Measurements from ENCODE around the gene GMPPA.

The GMPPA gene

DNA sequence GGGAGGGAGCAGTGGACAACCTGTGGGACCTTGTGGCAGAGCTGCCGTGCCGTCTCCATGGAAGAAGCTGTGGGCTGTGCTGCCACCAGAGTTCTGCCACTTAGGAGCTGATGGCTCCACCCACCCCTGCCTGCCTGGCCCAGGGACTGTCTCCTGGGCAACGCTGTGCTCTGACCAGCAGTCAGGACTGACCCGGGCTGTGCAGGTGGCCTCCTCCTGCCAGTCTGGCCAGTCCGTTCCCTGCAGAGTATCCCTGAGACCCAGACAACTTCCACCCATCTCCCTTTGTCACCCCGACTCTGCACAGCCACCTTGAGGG, 28.3 kb downstream of the GMPPA start:
- TF ChIP-seq, protein P1, sequence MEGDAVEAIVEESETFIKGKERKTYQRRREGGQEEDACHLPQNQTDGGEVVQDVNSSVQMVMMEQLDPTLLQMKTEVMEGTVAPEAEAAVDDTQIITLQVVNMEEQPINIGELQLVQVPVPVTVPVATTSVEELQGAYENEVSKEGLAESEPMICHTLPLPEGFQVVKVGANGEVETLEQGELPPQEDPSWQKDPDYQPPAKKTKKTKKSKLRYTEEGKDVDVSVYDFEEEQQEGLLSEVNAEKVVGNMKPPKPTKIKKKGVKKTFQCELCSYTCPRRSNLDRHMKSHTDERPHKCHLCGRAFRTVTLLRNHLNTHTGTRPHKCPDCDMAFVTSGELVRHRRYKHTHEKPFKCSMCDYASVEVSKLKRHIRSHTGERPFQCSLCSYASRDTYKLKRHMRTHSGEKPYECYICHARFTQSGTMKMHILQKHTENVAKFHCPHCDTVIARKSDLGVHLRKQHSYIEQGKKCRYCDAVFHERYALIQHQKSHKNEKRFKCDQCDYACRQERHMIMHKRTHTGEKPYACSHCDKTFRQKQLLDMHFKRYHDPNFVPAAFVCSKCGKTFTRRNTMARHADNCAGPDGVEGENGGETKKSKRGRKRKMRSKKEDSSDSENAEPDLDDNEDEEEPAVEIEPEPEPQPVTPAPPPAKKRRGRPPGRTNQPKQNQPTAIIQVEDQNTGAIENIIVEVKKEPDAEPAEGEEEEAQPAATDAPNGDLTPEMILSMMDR (conservative IDR thresholded peaks at IDR 0.05) = no peak
- peak overlapping the region; percentile 38; the same call in 1 of the 2 replicates for H3K27ac ChIP-seq

DNA sequence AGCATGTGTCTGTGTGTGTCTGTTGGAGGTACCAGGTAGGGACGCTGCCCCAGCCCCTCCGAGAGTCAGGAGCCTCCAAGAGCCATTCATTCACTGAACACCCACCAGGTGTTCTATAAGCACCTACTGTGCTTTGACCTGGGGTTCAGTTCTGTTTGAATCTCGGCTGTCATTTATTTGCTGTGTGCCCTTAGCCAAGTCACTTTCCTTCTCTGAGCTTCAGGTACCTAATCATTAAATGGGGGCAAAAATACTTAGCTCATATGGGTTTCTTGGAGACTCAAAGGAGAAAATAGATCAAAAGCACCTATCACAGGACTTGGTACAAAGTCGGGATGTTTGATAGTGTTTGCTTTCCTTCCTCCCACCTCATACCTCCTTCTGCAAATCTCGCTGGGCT, 28.8 kb downstream of the GMPPA start:
- TF ChIP-seq, protein P1 (conservative IDR thresholded peaks at IDR 0.05) = no peak
- no peak overlapping the region for H3K27ac ChIP-seq

DNA sequence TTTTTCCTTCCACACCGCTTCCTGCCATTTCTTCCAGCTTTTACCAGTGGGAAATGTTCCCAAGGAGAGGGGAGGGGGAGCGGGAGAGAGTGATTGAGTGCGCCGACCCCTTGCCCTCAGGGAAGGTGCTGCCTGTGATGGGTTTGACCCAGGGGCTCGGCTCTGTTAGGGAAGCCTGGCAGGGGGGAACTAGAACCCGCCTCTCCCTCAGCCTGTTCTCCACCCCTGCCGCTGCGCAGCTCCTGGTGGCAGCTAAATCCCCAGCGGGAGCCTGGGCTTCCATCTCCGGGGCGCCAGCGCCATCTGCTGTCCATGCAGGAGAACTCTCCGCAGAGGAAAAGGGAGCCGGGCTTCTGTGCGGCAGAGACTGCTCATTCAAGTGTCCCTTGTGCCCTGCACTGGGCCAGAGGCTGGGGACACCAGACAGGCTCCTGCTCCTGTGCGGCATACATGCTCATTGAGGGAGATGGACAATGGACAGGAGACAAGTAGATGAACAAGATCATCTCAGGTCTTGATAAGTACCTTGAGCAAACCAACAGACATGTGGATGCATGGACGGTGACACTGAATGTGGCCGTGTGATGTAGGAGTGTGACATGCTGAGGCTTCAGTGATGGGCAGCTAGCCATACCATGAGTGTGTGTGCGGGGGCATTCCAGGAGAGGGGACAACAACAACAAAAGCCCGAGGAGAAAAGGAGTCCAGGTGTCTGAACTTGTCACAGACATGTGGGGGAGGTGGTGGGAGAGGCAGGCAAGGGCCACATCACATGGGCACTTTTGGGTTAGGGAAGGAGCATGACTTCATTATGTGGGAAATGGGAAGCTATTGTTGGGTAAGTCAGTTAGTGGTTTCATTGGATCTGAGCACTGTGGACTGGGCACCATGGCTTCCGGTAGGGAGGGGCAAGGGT, 31.6 kb downstream of the GMPPA start:
- H3K27ac ChIP-seq = no peak overlapping the region
- TF ChIP-seq, protein P1 (conservative IDR thresholded peaks at IDR 0.05) = peak; percentile 94

DNA sequence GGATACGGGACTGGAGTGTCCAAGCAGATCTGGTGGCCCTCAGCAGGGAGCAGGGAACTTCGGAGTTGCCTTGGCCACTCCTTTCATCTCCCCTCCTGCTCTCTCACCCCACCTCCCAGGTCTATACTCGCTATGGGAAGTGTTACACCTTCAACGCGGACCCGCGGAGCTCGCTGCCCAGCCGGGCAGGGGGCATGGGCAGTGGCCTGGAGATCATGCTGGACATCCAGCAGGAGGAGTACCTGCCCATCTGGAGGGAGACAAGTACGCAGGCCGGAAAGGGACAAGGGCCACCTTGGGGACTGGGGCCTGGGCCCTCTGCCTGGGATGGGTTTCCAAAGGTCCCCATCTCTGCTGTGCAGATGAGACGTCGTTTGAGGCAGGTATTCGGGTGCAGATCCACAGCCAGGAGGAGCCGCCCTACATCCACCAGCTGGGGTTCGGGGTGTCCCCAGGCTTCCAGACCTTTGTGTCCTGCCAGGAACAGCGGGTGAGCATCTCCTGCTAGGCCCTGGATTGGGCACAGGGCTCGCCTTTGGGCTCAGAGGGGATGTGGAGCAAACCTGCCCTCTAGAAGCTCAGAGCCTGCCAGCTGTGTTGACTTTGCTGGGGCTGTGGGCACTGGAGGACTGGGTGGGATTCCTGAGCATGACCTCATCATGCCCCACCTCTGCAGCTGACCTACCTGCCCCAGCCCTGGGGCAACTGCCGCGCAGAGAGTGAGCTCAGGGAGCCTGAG, 33.1 kb downstream of the GMPPA start:
- no peak overlapping the region for H3K27ac ChIP-seq
- TF ChIP-seq, protein P1 (conservative IDR thresholded peaks at IDR 0.05) = no peak

DNA sequence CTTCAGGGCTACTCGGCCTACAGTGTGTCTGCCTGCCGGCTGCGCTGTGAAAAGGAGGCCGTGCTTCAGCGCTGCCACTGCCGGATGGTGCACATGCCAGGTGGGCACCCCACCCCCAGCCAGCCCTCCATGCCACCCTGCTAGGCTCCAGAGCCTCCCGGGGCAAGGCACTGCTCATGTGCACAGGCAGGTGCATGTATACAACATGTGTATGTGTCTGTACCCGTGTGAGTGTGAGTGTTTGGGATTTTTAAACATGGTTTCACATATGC, 33.6 kb downstream of the GMPPA start:
- TF ChIP-seq, protein P1 (conservative IDR thresholded peaks at IDR 0.05) = no peak
- H3K27ac ChIP-seq = no peak overlapping the region

DNA sequence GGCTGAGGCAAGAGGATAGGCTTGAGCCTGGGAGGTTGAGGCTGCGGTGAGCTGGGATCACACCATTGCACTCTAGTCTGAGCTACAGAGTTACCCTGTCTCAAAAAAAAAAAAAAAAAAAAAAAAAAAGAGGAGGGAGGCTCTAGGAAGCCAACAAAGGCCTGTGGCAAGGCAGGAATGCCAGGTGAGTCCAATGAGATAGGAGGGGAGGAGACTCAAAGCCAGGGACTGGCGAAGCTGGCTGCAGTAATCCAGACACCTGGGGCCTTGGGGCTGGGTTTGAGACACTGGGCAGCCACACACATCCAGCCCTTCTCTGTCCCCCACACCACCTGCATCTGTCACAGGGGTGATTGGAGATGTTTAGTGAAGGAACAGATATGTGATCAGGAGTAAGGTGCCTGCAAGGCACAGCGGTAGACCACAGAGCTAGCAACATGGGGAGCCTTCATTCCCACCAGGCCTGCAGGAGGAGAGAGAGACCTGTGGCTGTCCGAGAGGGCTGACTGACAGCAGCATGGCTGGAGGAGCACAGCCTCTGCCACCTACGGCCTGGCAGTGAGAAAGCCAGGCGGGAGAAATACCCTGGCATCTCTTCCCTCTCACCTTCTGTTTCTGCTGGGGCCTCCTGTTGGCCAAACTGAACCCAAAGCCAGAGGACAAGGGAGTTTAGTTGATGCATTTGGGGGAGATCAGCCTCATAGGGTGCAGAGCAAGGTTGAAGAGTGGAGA, 35.4 kb downstream of the GMPPA start:
- no peak overlapping the region for H3K27ac ChIP-seq
- TF ChIP-seq, protein P1 (conservative IDR thresholded peaks at IDR 0.05) = no peak

DNA sequence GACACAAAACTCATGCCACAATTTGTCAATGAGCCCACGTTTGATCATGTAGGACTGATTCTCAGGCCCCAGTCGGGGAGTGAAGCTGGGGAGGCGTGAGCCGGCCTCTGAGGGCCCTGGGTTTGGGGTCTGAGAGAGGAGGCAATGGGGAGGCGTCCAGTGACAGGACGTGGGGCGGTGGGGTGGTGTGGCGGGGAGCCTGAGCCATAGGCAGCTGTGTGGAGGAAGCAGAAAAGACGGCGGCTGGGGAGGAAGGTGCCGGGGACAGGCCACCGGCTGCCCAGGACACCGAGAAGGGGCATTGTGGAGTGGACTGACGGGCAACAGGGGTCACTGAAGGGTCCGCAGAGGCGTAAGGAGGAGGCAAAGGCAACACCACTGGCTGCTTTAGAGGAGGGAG, 37.7 kb downstream of the GMPPA start:
- TF ChIP-seq, protein P1 (conservative IDR thresholded peaks at IDR 0.05) = no peak

More for the DNA sequence above, 37.7 kb downstream of the GMPPA start:
- no peak overlapping the region for H3K27ac ChIP-seq
